Stimulated activated CD8-positive, alpha-beta memory T cell treated with anti-CD3 and anti-CD28 coated beads, Interleukin-7, amount 100 ng/mL, for 1 hour (primary cell): Measurements from ENCODE around the gene OVOL2.

Experiments used
- DNase-seq, 2 donors: peaks; one replicate each; pipeline ENCODE4 v3.0.0-alpha.2; 2020; ENCODE audit warnings: low read depth in 2 of 2

OVOL2 gene

GRCh38 chr20:17985388-17986018 is 72.2 kb downstream of the OVOL2 start:
- DNase-seq, result no peak

- DNase-seq, result no peak
These were observed 81.4 kb downstream of the OVOL2 start for GRCh38 chr20:17976305-17976704.
